HG02642 (cell line): ENCODE data around the gene GTF3C5.
"Not testable (repeated sequence)": the region's sequence is repeated elsewhere in the genome, so short reads cannot be mapped to it uniquely, and the experiment has no call there.

Experiments used
- ATAC-seq: cut with Tn5 transposase; IDR thresholded peaks from one replicate; pipeline ENCODE4 v1.9.1; 2021; ENCODE audit warnings: mild to moderate bottlenecking; ENCODE audit not compliant: unreplicated experiment, poor library complexity

GTF3C5 gene

GRCh38 chr9:133066181-133066983, 35.6 kb downstream of the GTF3C5 start:
- ATAC-seq = no peak

GRCh38 chr9:133067006-133067405, 36.2 kb downstream of the GTF3C5 start:
- ATAC-seq = no peak

- ATAC-seq = no peak
Observed at GRCh38 chr9:133067813-133068212, 37.0 kb downstream of the GTF3C5 start.

- ATAC-seq = not testable (repeated sequence)
Observed at GRCh38 chr9:133068431-133068830, 37.6 kb downstream of the GTF3C5 start.

- ATAC-seq = not testable (repeated sequence)
Observed at GRCh38 chr9:133070500-133070961, 39.7 kb downstream of the GTF3C5 start.

- not testable (repeated sequence) for ATAC-seq
Observed at GRCh38 chr9:133070985-133071384, 40.2 kb downstream of the GTF3C5 start.

GRCh38 chr9:133071484-133072150, 40.8 kb downstream of the GTF3C5 start:
- no peak for ATAC-seq

- ATAC-seq = not testable (repeated sequence)
Observed at GRCh38 chr9:133072210-133072609, 41.4 kb downstream of the GTF3C5 start.

GRCh38 chr9:133073086-133074014, 42.6 kb downstream of the GTF3C5 start:
- no peak for ATAC-seq

GRCh38 chr9:133074111-133074651, 43.4 kb downstream of the GTF3C5 start:
- ATAC-seq = no peak

GRCh38 chr9:133075925-133076630, 45.3 kb downstream of the GTF3C5 start:
- ATAC-seq = no peak

- no peak for ATAC-seq
Observed at GRCh38 chr9:133076691-133077090, 45.9 kb downstream of the GTF3C5 start.

- ATAC-seq = no peak
Observed at GRCh38 chr9:133078486-133078885, 47.7 kb downstream of the GTF3C5 start.

GRCh38 chr9:133080161-133080560, 49.4 kb downstream of the GTF3C5 start:
- ATAC-seq = no peak

- ATAC-seq = not testable (repeated sequence)
Observed at GRCh38 chr9:133080786-133081779, 50.3 kb downstream of the GTF3C5 start.

- ATAC-seq = not testable (repeated sequence)
Observed at GRCh38 chr9:133081957-133082644, 51.3 kb downstream of the GTF3C5 start.

- not testable (repeated sequence) for ATAC-seq
Observed at GRCh38 chr9:133083688-133084087, 52.9 kb downstream of the GTF3C5 start.
